GM15510 (cell line): Measurements from ENCODE around the gene ATG7.

Source experiments
- POLR2A ChIP-seq: IDR thresholded peaks from 3 replicates; pipeline ENCODE4 v1.6.1; 2011; ENCODE audit warnings: borderline replicate concordance; ENCODE audit not compliant: insufficient read length; ENCODE audit errors: extremely low read depth

The ATG7 gene

DNA sequence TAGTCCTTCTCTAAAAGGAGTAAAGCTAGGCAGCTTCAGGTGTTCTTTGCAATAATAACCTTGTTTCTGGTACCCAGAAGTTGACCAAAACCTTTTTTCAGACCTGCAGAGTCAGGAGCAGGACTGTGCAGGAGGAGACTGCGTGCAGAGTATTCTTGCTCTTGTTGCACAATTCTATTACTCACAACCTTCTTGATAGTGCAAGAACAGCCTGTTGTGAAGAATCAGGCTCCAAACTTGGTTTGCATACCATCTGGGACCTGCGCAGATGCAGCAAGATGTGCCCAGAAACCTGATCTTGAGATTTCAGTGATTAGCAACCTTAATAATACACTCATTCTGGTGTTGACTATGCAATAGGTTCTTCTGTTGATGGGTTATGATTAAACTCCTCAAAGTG, 111.9 kb downstream of the ATG7 start:
- no peak for TF ChIP-seq POLR2A

DNA sequence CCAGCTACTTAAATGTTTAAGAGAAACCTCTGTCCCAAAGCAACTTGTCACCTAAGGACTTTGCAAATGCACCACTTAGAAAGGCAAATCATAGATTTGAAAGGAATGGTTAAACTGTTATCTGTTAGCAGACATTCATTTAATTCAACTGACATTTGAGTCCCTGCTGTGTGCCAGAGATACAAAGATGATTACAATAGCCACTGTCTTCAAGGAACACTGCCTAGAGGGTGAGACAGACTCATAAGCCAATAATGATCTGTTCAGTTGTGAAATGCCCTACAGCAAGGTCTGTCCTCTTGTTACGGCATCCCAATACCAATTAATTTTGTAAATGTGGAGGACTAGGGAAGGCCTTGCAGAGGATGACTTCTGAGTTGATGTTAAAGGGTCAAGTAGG, 113.1 kb downstream of the ATG7 start:
- no peak for TF ChIP-seq POLR2A

DNA sequence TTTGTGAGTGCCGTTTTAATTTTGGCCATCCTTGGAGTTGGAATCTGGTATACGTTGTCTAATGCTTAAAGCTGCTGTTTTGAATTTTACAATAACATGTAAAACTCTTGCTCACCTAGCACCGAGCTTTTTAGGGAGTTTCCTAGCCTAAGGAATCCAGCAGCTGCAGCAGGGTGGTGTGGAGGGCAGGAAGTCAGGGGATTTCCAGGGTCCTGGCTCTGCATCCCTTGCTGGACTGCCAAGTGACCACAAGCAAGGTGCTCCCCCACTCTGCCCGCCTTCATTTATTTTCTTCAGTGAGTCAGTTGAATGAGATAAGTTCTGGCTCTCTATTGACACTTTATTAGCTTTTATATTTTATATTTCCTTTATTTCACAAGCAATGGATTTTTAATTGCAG, 113.7 kb downstream of the ATG7 start:
- TF ChIP-seq POLR2A: no peak

DNA sequence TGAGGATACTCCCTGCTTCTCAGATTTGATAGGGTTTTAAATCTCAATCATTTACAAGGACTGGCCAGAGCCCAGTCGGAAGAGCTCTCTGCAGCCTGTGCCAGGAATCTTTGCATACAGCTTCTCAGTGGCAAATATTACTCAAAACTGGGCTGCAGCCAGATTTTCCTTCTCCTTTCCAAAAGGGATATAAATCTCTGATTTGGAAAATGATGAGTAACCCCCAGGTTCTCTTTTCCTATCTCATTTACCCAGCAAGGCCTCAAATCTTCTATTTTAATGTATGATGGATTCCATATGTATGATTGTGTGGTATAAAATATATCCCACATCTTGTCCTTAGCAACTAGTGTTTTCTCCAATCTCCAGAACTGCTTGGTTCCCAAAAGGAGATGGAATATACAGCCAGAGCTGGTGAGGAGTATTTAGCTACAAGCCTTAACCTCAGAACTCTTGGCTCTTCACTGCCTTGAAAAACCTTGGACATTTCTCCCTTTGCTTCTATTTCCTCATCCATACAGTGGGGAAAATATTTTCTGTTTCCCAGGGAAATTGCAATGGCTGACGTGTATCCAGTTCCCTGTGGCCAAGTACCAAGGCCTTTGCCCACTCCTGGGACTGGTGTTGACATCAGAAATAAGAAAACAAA, 114.4 kb downstream of the ATG7 start:
- TF ChIP-seq POLR2A: no peak

DNA sequence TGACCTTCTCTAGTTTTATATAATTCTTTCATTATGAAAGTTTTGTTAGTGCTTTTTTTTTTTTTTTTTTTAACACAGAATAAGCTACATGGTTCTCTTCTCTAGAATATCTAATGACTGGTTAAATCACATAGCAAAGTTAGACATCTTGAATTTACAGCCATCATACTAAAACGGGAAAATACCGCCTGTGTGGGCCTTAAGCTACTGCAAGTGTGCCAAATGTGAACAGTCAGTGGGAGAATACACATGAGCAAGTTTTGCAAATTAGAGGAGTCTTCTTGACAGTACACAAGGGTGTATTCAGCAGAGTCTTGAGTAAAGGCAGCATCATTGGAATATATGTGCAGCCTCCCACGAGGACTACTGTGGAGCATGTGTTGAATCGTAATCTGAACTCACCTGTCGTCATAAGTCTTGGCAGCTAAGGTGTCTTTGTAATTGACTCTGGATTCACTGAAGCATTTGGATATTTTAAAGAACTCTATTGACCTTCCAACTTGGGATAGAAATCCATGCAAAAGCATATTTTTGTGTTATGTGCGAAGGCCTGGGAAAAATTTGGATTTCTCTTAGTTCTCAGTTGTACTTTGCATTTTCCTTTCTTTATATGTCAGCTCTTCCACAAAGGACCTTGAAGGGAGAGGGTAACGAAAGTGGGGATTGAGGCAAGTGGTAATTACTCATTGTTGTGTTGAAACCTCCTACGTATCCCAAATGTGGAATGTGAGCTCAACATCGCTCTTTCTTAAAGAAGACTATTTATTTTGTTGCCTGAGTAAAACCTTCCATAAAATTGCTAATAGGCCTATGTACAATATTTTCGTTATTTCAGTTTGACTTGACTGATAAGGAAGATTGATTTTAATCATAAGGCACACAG, 117.4 kb downstream of the ATG7 start:
- TF ChIP-seq POLR2A: no peak

DNA sequence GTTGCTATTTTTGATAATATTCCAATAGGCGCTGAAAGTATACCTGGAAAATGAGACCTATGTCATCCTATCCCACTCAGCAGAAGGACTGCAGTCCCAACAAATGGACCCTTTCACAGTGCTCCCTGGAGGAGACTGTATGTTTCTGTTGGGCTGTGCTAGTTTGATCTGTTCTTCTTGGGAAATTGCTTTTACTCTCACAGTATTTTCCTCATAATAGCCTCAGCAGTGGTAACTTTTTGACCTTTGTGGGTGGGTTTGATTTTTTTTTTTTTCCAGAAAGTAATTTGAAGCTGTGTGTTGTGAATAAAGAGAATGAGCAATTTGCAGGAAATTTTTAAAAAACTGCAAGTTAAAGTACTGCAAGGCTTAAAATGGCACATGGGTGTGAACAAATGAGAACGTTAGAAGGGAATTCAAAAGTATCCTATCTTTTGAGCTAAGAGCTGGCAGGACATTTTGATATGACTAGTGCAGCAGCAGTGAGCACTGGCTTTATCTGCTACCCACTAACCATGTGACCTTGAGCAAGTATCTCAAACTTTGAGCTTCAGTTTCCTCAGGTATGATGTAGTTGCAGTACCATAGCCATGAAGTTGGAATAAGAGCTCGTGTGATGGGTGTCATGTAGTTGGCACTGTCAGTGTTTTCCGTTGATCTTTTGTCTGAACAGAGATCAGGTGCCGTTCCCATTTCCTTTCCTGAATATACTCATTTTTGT, 118.4 kb downstream of the ATG7 start:
- no peak for TF ChIP-seq POLR2A

DNA sequence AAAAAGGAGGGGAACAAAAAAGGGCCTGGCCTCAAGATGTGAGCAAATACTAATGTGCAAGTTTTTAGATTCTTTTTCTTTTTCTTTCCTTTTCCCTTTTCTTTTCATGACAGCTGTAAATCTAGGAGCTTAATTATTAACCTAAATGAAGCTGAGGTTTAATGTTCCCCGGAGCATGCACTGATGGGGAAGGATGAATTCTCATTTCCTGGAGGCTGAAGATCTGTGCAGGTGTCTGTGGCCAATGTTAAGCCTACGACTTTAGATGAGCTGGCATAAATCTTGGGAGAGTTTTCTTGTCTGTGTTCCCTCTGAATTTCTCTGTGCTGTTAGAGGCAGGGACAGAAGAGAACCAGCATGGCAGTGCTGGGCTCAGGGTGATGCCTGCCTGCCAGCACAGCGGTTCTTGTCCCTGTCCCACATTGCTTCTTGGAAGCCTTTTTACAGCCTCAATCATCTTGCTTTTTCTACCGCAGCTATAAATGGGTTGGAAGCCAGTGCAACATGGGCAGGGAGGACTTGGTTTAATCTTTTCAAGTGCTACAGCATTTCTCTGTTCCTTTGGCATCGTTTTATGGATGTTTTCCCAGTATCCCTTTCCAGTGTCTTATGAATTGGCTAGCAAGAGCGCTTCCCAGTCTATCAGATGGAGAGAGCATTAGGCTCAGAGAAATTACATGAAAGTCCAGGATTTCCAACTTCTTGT, 119.1 kb downstream of the ATG7 start:
- TF ChIP-seq POLR2A: no peak

DNA sequence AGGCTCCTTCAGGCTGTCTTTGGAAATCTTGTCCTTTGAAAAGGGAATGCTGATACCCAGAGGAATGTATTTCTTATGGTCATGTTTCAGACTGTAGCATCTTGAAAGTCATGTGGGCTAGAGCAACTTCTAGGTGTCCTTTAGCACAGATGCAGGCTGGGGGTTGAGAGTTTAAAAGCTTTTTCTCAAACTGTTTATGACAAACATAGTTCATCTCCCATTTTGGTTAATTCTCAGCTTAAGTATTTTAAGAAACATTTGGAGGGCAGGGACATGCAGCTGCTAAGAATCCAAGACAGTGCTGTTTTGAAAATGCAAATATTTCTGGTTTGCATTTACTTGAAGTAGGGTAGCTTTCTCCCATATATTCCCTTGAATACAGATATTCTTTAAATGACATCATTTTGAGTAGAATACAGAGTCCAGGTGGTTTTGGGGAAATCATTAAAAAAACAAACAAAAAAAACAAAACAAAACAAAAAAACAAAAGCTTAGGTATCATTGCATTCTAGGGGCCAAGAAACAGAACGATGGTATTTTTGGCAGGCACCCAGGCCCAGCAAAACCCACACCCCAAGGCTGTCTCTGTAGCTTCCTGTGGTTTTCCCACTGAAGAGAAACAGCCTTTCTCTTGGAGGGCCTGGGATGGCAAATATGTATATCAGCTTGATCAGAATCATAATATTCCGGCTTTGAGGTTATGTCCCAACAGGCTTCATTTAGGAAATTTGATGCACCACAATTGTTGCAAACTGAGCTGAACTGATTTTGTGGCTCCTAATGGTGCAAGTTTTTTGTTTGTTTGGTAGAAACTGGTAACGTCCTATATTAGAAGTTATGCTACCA, 120.0 kb downstream of the ATG7 start:
- TF ChIP-seq POLR2A: no peak

DNA sequence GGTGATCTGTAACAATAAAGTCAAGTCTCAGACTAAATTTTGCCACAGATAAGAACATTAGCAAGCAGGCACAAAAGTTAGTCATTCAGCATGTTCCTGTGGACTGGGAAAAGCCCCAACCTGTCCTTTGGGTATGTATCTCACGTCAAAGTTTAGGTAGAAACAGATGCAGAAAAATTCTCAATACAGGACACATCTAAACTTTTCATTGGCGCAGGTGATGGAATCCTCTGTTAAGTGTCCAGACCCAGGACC, 120.6 kb downstream of the ATG7 start:
- TF ChIP-seq POLR2A: no peak

DNA sequence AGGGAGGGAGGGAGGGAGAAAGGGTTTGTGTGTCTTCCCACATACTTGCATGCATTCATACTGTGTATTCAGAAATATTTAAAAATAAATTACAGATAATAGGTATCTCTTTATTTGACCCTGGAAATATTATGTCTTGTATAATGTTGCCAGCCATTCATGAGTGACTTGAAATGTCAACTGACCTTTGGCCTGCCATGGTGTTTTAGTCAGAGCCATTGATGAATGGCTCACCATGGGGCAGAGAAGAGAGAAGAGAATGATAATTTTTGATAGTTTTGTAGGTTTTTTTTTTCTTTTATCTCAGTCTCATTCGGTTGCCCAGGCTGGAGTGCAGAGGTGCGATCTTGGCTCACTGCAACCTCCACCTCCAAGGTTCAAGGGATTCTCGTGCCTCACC, 121.2 kb downstream of the ATG7 start:
- no peak for TF ChIP-seq POLR2A

DNA sequence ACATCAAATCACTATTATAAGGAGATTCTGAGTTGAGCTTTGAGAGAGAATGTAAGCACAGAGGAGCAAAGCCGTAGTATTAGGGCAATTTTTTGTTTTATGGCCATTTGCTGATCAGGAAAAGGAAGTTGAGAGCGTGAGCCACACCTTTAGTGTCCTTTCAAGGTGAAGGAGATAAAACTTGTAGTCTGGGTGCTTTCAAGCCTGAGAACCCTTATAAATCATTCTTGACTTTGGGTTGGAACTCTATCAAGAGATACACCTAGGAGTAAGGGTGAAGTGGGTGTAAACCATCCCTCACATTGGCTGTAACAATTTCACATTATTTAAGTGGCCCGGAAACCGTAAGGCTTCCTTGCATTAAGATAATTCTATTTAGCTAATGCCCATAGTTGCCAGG, 122.2 kb downstream of the ATG7 start:
- no peak for TF ChIP-seq POLR2A

DNA sequence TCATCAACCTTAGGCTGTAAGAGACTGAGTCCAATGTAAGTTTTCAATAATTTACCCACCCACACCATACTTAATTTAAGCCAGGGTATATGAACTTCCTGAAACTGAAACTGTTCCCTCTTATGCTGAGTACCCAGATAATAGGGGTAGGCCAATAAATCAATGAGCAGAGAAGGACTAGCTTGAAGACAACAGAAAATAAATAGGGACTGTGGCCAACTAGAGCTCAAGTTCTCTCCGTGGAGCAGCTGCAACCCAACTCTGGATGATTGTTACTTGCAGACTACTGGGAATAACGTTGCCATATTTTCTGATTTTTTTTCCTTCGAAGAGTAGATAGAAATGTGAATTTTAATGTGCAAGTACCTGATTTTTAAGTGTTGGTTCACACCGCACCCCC, 128.0 kb downstream of the ATG7 start:
- TF ChIP-seq POLR2A: no peak

DNA sequence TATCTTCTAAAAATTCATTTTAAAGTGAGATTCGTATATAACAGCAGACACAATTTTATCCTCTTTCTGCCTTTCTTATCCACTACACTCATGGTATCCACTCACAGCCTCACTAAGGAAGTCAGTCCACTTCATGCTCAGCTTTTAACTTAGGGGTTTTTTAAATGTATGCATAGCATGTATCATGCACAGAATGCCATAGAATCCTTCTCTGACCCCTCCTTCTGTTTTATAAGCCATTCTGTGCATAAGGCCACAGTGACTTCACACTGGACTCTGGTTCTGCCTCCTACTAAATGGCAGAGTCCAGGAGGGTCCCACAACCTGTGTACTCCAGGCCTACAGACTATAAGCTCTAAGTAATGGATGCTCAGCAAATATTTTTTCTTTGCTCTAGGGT, 129.2 kb downstream of the ATG7 start:
- no peak for TF ChIP-seq POLR2A

DNA sequence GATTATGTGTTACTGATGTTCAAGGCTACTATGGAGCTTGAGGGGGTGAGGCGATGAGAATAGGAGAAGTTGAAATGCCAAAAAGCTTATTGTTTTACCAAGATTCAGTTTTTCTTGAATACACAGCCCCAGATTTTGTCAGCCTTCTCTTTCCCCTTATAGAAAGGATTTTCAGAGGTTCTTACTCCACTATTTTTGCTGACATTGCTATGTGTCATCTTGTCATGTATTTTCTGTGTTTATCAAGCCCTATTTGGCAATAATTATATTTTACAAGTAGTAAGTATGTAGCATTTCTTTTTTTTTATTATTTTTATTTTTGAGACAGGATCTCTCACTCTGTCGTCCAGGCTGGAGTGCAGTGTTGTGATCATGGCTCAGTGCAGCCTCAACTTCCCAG, 133.1 kb downstream of the ATG7 start:
- TF ChIP-seq POLR2A: no peak
